ENCODE results near the gene CHCHD10.

The CHCHD10 gene

DNA sequence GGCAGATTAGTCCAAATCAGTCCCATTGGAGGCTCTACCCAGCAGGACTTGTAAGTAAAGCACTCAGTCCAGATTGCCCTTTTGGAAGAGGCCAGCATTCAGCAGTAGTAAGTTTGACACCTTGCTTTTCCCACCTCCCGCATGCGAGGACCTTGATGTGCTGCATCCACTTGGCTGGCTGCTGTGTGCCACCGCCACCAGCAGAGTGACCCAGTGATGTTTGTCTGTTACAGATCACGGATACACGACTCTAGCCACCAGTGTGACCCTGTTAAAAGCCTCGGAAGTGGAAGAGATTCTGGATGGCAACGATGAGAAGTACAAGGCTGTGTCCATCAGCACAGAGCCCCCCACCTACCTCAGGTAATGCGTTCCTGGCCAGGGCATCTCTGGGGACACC is 25.6 kb upstream of the CHCHD10 start:
- no peak for DNase-seq (ENCODE audit: extremely low read depth, low read depth)
- TF ChIP-seq, protein P1, sequence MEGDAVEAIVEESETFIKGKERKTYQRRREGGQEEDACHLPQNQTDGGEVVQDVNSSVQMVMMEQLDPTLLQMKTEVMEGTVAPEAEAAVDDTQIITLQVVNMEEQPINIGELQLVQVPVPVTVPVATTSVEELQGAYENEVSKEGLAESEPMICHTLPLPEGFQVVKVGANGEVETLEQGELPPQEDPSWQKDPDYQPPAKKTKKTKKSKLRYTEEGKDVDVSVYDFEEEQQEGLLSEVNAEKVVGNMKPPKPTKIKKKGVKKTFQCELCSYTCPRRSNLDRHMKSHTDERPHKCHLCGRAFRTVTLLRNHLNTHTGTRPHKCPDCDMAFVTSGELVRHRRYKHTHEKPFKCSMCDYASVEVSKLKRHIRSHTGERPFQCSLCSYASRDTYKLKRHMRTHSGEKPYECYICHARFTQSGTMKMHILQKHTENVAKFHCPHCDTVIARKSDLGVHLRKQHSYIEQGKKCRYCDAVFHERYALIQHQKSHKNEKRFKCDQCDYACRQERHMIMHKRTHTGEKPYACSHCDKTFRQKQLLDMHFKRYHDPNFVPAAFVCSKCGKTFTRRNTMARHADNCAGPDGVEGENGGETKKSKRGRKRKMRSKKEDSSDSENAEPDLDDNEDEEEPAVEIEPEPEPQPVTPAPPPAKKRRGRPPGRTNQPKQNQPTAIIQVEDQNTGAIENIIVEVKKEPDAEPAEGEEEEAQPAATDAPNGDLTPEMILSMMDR (IDR thresholded peaks at IDR 0.05; ENCODE audit: low read depth, low read length): no peak

DNA sequence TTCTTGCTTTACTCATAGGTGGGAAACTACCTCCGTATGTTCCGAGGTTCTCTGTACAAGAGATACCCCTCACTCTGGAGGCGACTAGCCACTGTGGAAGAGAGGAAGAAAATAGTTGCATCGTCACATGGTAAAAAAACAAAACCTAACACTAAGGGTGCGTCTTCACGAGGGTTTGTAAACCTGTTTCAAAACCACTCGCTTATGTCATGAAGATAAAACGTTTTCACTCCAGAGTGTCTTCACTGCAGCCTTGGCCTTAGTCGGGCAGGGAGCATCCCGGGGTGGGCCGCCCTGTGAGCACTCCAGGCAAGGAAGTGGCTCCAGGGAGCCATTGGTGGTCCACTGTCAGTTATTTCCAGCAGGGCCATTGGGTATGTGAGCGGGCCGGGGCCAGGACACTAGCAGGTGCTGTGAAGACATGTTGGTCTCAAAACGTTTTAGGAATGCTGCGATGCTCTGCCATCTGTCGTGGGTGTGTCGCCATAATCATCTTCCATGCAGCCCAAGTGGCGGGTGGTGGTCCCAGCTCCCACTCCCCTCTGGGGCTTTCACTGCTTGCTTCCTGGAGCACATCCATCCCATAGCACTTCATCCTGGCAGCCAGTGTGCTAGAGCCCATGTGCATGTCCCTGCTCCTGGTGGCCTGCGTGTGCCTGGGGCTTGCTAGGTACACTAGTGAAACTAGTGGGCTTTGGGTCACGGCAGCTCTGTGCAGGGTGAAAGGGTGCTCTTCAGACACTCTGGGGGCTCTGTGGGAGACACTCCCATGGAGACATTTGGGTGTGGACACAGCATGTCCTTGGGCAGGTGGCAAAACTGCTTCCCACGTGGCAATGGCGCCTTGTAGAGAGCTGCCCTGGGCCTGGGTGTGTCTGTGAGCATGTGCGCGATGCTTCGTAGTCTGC is 24.2 kb upstream of the CHCHD10 start:
- no peak for DNase-seq (ENCODE audit: extremely low read depth, low read depth)
- TF ChIP-seq, protein P1 (IDR thresholded peaks at IDR 0.05; ENCODE audit: low read depth, low read length): no peak

DNA sequence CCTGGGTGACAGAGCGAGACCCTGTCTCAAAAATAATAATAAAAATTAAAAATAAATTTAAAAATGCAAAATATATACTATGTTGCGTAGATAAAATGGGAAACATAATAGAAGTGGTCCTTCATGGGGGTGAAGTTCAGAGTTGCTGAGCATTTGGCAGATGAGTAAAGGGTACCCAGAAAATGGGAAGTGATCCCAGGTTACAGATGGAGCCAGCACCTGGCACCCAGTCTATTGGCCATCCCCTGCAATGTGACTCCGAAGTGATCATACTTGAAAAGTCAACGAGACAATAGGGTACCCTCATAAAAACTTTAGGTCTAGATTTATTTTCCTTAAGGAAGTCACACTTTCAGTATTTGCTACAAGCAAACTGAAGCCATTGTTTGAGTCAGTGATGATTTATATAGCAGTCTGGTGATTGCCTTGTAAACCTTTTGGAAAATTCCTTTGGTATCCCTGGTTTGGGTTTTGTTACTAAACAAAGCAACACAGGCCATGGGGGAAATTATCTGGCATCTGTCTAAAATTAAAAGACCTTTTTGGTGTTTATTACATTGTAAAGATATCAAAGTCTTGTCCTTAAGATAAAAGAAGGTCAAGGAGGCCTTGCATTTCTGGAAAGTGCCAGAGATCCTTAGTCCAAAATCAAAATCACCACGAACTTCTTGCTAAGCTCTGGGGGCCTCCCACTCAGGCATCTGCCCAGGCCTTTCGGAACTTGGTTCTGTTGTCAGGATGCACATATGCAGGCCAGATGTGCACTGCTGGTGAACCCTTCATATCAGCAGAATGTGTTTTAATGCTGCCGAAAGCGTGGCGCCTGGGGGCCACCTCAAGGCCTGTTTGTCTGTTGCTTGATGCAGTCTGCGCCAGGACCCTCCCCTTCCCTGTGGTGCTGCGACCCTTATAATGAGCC is 23.3 kb upstream of the CHCHD10 start:
- peak; percentile 89 for DNase-seq (ENCODE audit: extremely low read depth, low read depth)
- TF ChIP-seq, protein P1 (IDR thresholded peaks at IDR 0.05; ENCODE audit: low read depth, low read length): no peak

DNA sequence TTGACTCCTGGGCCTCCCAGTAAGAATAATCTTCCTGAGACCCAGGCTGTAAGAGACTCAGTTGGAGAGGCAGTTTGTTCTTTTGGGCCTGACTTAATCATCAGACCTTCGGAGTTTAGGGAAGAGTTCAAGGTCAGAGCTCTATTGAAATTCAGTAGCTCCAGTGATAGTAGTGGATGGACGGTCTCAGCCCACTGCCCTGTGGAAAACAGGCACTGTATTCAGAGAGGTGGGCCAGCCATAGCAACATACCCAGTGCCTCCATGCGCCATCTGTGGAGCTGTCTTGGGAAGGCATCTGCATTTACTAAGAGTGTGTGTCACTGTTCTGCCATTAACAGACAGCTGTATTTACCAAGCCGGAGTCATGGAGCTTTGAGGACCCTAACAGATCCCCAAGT is 21.9 kb upstream of the CHCHD10 start:
- TF ChIP-seq, protein P1 (IDR thresholded peaks at IDR 0.05; ENCODE audit: low read depth, low read length): no peak; the same call in none of the 2 replicates

DNA sequence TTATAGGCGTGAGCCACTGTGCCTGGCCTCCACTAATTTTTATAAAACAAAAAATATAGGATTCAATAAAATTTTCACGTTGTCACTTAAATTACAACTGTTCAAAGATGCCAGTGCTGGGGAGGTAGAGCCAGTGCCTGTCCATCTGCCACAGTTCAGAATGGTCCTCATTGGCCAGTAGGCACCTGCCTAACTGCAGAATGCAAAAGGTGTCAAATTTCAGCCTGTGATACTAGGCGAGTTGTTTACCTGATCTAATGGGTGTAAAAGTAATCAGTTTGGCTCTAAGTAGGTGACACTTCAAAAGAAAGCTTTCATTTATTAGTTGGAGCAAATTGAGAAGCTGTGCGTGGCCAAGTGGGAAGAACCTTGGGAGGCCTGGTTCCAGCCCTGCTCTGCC is 21.3 kb upstream of the CHCHD10 start:
- TF ChIP-seq, protein P1 (IDR thresholded peaks at IDR 0.05; ENCODE audit: low read depth, low read length): no peak

More for the DNA sequence above, 21.9 kb upstream of the CHCHD10 start:
- no peak for DNase-seq (ENCODE audit: extremely low read depth, low read depth)

DNA sequence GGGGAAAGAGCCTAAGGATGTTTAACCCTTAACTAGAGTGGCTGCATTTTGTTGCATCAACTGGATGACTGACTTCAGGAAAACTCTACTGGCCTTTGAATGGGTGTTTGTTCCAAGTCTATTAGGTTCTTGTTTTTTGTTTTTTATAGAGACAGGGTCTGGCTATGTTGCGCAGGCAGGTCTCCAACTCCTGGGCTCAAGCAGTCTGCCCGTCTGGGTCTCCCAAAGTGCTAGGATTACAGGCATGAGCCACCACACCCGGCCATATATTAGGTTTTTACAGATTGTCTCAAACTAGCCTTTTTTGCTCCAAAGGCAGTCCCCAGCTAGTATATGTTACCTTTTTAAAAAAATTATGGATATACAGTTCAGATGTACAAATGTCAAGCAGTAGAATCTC is 20.1 kb upstream of the CHCHD10 start:
- TF ChIP-seq, protein P1 (IDR thresholded peaks at IDR 0.05; ENCODE audit: low read depth, low read length): no peak
- DNase-seq (ENCODE audit: extremely low read depth, low read depth): no peak

More for the DNA sequence above, 21.3 kb upstream of the CHCHD10 start:
- no peak for DNase-seq (ENCODE audit: extremely low read depth, low read depth)

DNA sequence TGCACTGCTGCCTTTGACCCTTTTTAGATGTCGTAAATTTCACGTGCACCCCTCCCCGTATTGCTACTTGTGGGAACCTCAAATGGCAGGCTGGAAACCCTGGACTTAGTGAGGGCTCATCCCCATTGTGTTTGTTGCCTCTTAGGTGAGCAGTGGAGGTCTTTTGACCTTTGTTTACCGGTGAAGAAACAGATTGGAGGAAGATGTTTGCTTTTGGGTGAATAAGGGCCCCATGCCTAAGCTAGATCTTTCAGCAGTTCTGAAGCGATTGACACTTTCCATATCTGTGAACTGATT is 19.8 kb upstream of the CHCHD10 start:
- no peak for DNase-seq (ENCODE audit: extremely low read depth, low read depth)
- TF ChIP-seq, protein P1 (IDR thresholded peaks at IDR 0.05; ENCODE audit: low read depth, low read length): no peak

All from AG09319 (cell line).